ENCODE data around the gene STK11IP. TPM values are rescaled to one million over a fixed set of nuclear protein-coding genes. Genes with fewer than 3 reads are reported as not detected.

The STK11IP gene
- total and polyA plus RNA-seq, 2 of the 13 experiments (the other 11 are each of a cell fraction or from before 2014, with no cell fraction given) = 12.8 to 24.0 TPM

GRCh38 chr2:219576505-219577388 is 20.9 kb upstream of the STK11IP start (continued):
- TF ChIP-seq ZNF687 (CRISPR knock-in tag; IDR thresholded peaks at IDR 0.05) (peak; percentile 98), GMEB1 (CRISPR knock-in tag; IDR thresholded peaks at IDR 0.05; ENCODE audit: borderline replicate concordance) (peak; percentile 58; the same call in 1 of the 2 replicates), CEBPG (CRISPR knock-in tag; IDR thresholded peaks at IDR 0.05) (peak; percentile 83), FOSL2 (CRISPR knock-in tag; IDR thresholded peaks at IDR 0.05) (peak; percentile 89), ZNF253 (CRISPR knock-in tag; IDR thresholded peaks at IDR 0.05; ENCODE audit: borderline replicate concordance) (0 out of 2 replicates have a peak, but pooled peaks have one; percentile 67), ZNF576 (CRISPR knock-in tag; IDR thresholded peaks at IDR 0.05) (0 out of 2 replicates have a peak, but pooled peaks have one; percentile 55), MATR3 (CRISPR knock-in tag; IDR thresholded peaks at IDR 0.05) (no peak), HOXD1 (CRISPR knock-in tag; IDR thresholded peaks at IDR 0.05) (peak; percentile 91), PATZ1 (CRISPR knock-in tag; IDR thresholded peaks at IDR 0.05) (peak; percentile 98), PHF21A (CRISPR knock-in tag; IDR thresholded peaks at IDR 0.05) (peak; percentile 99), MTF1 (CRISPR knock-in tag; IDR thresholded peaks at IDR 0.05) (no peak), ZBED4 (CRISPR knock-in tag; IDR thresholded peaks at IDR 0.05; ENCODE audit: borderline replicate concordance) (0 out of 2 replicates have a peak, but pooled peaks have one; percentile 12), ZNF878 (CRISPR knock-in tag; IDR thresholded peaks at IDR 0.05) (peak; percentile 95; the same call in 1 of the 2 replicates), ZBTB25 (CRISPR knock-in tag; IDR thresholded peaks at IDR 0.05) (peak; percentile 86; the same call in 1 of the 2 replicates)

All from HepG2 (cell line).